DMS153 treated with DMSO at 0.1 percent for 48 hours (cell line): Measurements from ENCODE around the gene TSC22D1.

ENCODE experiments used
- DNase-seq: peaks from one replicate; lab custom pipeline; 2025; ENCODE audit not compliant: unreplicated experiment; lab: John Stamatoyannopoulos, UW

Gene TSC22D1

DNA sequence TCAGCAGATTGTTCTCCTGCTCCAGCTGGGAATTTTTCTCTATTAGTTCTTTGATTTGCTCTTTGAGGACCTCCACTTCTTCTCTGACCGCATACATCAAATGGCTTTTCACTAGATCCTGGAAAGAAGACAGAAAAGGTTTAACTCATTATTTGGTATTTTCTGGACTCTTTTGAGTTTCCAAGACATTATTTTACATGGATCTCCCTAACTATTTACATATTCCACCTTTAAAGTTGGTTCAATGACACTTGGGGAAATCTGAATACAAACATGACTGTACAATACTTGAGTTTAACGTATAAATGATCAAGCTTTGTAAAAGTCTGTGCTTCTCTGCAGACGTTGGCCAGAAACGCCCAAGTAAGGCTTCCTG, 141.4 kb downstream of the TSC22D1 start:
- no peak for DNase-seq

DNA sequence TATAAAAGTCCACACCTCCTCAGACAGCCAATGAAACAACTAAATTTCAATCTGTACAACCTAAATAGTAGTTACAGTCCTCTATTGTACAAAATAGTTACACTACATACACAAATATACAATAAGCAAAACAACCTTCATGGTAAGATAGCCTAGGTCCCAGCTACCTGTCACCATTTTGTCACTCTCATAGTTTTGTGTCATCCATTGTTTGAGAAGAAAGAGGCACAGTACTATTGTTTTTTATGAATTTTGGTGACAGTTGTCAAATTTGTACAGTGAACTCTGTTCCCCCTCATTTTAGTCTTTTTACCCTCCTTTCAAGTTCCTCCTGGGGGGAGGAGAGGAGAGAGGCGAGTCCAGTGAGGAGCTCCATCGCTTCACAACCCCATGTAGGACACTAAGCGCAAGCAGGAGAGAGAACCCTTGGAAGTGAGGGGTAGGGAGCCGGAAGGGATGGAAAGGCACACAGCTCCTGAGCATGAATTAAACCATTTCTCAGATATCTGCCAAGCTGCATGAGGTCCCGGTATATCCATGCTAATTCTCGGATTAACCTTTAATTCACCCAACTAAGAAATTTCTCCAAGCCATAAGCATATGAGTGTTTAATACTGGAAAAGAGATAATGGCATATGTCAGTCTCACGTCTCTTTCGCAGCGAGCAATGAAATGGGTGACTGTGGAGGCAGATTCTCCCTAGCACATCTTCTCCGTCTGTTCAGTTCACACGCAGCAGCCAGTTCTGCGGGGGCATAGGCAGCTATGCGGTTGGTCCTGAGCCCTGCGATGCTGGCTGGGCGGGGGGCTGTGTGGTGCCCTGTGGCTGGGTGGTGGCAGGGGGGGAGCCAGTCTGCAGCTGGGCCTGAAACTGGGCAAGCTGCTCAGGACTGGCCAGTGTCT, 142.0 kb downstream of the TSC22D1 start:
- DNase-seq: no peak

DNA sequence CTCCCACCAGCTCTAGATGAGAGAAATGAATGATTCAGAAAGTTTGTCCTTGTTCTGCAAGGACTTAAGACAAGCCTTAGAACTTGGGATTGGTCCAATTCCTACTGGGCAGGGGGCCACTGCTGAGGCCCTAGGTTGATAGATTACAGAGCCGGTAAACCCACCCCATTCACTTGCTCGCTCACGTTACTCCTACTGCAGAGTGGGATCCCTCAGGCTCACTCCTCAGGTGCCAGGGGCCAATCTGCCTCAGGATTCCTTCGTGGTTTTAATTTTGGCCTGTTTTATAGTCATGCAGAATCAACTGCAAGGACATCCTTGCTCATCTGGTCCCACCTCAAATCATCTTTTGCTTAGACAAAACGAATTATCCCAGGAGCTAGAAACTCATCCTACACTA, 143.5 kb downstream of the TSC22D1 start:
- no peak for DNase-seq

DNA sequence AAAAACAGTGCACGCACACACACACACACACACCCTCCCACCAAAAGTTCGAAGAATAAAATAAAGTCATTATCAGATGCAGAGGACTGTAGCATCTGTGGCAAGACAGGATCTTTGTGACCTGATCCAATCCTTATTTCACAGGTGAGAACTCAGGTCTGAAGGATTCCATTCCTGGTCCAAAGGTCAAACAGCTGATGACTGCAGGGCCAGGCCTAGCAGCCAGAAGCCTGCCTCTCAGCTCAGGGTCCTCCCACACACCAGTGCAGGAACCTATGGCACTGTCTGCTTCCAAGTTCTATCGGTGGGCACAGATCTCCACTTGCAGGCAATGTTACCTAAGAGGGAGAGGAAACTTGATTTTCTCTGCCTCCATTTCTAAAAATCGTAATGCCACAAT, 145.0 kb downstream of the TSC22D1 start:
- no peak for DNase-seq

DNA sequence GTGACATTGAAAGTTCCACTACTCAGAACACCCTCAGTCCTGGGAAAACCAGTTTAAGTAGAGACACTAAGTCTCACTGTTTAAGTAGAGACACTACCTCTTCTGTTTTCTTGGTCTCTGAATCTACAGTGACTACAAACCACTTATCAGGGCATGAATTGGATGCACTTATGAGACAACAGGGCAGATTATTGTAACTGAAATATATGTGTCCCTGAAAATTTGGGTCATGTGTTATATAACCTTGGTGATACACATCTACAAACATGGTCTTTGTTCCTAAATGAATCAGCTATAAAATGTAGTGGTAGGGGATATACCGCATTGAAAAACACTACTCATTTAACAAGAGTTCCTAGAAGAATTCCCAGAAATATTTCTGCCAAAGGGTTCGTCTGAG, 146.8 kb downstream of the TSC22D1 start:
- no peak for DNase-seq

DNA sequence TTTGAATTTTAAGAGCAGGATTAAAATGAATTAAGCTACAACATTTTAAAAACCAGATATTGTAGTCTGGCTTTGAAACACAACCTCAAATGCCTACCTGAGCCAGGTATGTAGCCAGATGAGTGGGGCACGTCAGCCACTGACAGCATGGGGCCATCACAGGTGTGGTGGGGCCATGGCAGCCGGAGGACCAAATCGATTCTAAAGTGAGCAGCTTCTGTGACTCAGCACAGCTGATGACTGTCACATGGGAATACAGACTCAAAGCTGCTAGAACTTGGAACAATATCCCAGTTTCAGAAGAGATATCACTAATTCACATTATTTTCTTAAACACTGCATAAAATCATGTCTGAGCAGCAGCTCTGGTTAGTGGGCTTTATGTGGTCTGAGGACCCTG, 149.7 kb downstream of the TSC22D1 start:
- no peak for DNase-seq

DNA sequence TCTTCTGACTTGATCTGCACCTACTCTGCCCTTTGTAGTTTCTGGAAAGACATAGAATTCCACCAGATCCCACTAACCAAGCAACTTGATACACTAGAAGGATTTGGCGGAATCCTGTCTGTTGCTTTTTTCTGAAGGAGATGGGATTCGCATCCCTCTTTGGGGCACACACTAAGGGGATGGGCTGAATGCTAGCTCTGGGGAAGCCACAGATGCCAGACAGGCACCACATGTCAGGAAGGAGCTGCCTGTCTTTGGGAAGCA, 150.4 kb downstream of the TSC22D1 start:
- DNase-seq: no peak

DNA sequence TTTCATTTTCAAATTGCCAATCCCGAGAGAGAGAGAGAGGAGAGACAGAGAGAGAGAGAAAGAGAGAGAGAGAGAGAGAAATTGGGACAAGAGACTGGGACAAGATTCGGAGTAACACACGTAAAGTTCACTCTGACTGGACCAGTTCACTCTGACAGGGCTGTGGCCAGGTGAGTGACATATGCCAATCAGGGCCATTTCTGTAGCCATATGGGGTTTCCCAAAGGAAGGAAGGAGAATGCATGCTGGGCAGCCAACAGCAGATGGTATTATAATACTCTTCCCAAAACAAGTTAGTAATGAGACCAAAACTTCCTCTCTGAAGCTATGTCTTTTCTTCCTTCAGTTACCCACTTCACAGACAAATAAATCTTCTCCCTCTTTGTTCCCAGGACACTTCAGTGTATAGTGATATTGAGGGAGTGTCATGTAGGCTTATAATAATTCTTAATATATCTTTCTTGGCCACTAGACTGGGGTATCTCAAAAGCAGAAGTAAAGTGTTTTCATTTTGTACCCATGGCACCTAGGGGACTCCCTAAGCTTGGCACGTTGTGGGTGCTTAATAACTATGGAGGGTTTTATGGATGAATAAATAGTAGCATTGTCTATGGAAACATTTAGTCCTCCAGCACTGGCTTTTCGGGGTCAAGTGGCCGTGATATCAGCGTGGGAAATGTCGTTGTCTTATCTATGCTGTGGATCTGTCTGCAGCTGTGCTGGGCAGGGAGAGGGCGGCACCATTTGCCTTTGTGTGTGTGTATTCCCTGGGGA, 150.9 kb downstream of the TSC22D1 start:
- peak; percentile 82 for DNase-seq

DNA sequence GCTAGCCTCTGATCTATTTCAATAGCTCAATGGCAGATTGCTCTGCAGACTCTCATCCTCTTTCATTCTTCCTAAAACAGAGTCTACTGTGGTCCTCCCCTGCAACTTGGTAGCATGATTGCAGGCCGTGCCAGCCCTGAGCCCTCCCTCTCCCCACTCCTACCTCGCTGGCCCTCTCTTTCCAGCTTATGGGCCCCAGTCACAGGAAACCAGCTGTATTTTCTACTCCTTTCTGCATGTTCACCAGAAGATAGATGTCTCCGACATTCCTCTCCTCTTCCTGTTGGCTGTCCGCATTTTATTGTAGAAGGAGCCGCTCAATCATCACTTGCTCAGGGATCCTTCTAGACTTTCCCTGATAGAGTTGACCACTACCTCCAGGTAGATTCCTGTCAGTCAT, 152.3 kb downstream of the TSC22D1 start:
- DNase-seq: no peak

DNA sequence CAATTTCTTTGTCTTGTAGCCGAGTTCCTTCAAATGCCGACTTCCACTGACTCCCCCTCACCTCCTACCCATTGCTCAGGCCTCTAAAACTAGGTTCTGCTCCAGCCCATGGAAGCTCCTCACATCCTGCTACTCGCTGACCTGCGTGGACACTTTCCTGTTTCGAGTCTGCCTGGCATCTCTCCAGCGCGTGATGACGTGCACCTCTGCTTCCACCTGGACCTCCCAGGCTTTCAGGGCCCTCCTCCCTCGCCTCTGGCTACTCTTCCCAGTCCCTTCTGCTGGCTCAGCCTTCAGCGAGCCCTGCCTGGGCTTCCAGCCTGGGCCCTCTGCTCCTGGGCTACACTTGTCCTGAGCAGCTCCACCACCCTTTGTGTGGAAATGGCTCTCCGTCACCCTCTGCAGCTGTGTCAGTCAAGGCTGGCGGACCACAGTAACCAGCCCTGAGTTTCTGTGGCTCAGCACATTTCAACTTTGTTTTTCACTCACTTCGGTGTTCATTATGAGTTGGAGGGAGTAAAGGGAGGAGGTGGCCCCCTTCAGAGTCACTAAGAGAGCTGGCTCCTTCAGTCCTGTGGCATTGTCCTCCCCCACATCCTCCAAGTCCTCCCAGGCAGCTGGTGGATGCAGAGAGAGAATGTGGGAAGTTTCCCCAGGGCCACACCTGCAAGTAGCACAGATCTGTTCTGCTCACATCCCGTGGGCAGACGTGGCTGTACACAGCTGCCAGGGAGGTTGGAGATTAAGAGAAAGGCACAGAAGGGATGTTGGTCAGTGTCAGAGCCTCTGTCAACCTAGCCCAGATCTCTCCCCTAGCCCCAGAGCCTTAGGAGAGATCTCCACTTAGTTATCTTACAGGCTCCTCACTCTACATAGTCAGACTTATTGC, 153.1 kb downstream of the TSC22D1 start:
- no peak for DNase-seq

DNA sequence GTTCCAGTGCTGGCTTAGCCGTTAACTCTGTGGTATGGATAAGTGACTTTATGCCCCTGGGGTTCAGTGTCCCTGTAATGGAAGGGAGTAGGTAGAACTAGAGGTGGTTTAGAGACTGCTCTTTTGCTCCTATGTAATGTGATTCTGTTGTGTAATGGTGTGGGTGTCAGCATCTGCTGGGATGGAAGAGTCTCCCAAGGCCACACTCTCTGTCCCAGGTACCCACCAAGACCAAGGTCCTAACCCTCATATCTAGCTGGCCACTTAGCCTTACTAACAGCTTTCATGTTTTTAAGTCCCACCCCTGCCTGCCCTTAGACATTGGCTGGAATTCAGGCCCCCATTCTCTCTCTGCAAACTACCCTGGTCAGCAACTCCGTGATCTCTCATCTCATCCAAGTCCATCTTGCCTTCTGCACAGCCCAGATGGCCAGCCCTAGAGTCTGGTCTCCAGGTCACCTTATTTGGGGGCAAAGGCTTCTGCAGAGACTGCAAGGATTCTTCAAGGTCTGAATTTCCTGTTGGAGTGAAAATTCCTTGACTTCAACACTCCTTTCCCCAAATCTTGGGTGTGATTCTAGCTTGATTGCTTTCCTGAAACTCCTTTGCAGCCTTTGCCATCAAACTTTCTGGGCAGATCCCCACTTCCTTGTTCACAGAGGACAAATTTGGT, 154.1 kb downstream of the TSC22D1 start:
- DNase-seq: no peak

DNA sequence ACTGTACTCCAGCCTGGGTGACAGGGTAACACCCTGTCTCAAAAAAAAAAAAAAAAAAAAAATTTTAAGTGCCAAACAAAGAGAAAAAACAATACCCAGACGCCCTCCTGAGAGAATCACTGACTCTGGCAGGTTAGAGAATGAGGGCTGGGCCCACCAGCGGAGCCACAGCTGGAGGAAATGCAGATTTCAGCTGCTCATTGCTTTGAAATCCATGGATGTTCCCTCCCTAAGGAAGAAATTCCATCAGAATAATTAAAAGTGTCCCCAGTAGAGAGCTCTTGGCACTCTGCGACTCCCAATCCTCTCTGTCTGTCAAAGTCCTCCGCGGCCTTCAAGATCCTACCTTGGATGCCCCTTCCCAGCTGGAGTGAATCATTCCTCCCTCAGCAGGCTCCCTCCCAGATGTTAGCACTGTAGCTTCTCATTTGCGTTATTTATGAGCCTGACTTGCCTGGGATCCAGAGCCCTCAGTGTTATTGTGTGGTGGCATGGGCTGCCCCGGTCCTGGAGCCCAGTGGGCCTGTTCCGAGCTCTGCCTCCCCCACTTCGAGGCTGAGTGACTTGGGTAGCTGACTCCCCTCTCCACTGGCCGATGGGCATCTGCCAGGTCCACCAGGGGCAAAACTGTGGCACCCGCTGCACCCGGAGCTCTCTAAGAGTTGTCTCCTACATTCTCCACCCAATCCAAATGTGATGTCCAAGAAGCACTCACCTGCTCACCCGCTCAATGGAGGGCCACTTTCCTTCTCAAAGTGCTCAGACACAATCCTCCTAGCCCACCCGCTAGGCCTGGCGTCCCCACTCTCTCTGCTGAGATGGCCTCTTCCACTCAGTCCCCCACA, 155.5 kb downstream of the TSC22D1 start:
- DNase-seq: no peak

DNA sequence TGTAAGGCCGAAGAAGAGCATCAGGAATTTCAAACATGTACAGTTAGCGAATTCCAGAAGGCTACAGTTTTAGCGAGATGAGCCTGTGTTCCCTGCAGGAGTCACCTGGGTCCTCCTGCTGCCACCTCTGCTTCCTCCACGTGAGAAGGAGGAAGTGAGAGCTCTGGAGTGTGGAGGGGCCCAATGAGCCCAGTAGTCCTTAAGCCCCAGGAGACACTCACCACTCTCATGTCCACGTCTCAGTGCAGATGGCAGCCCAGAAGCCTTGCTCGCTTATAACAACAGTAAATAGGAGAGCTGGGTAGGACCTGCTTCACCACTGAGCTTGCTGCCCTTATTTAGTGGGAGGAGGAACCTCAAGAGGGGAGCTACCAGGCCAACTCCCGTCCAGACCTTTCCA, 158.3 kb downstream of the TSC22D1 start:
- DNase-seq: no peak

DNA sequence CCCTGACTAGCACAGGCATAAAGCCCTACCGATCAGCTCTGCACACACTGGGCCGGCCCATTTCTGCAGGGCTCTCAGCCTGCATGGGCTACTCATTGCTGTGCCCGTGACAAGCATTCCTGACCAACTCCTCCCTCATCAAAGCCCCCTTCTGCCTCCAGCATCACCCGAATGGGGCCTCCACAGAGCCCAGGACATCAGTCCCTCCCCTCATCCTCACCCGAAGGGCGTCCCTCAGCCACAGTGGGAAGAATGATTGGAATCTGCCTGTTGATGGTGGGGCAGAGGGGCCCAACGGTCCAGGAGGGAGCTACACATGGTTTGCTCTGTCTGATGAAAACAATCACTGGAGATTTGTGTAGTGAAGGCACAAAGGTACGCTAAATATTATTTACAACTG, 158.7 kb downstream of the TSC22D1 start:
- no peak for DNase-seq

DNA sequence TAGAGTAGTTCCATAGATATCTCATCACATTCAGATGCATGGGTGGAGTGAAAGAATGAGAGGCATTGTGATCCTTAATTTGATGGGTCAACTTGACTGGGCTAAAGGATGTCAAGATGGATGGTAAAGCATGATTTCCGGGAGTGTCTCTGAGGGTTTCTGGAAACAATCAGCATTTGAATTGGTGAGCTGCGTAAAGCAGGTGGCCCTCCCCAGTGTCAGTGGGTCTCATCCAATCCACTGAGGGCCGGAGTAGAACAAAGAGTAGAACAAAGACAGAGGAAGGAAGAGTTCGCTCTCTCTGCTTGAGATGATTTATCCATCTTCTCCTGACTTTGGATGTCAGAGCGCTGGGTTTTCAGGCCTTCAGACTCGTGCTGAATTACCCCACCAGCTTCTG, 159.4 kb downstream of the TSC22D1 start:
- DNase-seq: no peak

DNA sequence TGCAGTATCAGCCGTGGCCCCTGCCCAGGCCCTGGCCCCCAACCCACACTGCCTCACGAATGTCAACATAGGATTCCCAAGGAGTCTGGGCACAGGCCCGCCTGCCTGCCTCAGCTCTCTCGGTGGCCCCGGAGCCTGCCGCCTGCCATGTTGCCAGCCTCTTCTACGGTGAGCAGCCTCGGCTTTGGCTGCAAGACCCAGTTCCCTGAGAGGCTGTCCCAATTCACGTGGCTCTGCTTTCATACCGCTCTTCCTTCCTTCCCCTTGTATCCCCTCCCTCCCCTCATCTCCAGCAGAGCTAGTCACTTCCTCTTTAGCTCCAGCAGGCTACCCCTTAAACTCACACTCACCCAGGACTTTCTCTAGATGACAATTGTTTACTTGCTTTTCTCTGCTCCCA, 159.8 kb downstream of the TSC22D1 start:
- no peak for DNase-seq

DNA sequence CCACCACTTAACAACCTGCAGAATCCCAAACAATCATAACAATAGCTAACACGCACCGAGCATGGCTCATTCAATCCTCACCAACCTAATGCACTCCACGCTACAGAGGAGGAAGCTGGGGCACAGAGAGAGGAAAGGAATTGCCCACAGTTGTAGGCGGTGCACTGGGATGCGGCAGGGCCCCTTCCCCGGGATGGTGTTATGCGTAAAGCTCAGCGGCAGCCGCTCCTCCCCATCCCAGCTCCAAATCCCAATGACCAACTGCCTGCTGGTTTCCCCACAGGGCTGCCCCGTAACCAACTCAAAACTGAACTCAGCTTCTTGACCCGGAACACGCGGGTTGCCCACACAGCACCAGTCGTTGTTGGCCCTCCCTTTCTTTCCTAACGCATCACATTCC, 160.3 kb downstream of the TSC22D1 start:
- DNase-seq: no peak

DNA sequence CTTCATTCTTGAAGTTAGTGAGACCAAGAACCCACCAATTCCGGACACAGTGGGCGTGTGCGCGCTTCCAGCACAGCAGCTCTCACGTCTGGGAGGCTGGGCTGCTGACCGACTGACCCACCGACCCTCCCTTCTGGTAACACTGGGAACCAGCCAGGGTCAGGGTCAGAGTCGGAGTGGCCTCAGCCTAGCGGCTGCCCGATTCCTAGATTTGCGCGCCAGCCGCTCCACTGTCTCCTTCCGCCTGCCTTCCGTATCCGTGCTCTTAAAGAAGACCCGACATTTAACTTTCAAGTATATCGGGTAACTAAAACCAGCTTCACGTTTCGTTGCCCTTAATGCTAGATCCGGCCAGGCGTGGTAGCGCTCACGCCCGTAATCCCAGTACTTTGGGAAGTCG, 161.4 kb downstream of the TSC22D1 start:
- no peak for DNase-seq

DNA sequence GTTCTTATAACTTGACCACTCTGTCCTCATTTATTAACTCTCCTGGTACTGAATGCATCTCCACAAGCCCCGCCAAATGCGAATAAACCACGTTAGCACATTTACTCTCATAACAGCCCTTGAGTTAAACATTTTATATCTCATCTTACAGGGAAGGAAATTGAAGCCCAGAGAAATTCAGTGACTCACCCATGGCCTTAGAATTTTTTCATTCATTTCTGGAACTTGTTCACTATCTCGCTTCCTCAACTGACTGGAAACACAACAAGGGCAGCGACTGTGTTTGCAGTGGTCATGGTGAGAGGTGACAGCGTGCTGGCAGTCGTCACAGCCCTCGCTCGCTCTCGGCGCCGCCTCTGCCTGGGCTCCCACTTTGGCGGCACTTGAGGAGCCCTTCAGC, 163.0 kb downstream of the TSC22D1 start:
- DNase-seq: no peak

DNA sequence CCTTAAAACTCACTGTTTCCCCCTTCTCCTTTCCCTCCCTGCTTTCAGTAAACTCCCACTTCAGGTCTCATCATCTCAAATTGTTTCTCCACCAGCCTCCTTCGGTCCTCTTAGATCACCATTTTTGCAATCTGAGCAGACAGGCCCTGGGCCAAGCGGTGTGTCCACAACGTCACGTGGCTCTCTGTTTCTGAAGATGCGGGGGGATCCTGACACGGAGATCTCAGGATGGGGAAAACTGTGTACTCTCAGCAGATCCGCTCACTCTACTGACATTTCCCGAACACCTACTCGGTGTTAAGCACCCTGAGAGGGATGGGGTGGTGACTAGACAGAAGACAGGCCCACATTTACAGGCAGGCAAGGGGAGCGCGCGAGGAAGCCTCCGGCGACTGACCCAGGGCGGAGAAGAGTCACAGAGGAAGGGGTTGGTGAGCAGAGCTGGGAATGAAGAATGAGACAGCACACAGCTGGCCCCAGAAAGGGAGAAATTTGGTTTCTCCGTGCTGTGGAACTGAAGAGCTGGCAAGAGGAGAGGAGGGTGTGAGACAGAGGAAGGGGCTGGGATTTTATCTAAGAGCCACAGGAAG, 163.7 kb downstream of the TSC22D1 start:
- DNase-seq: no peak
